Right lobe of liver (tissue), 6 donors: Measurements from ENCODE around the gene P3R3URF. TPM values are rescaled to one million over a fixed set of nuclear protein-coding genes. Genes with fewer than 3 reads are reported as not detected.

ENCODE experiments used
- ATAC-seq, 4 donors: fragments of 200-7000 bp; cut with Tn5 transposase; one replicate each; pipeline ENCODE4 v1.9.1; 2020; ENCODE audit warnings: mild to moderate bottlenecking in 4 of 4, moderate library complexity in 4 of 4
- DNase-seq, 3 donors: peaks; one replicate each; pipeline ENCODE4 v3.0.0-alpha.2; 2020
- H3K27ac ChIP-seq, 3 donors: fragments of 200-600 bp; one replicate each; pipeline ENCODE4 v1.8.0; 2022
- H3K27me3 ChIP-seq, 2 donors: fragments of 200-600 bp; one replicate each; pipeline ENCODE4 v1.8.0; 2022
- H3K36me3 ChIP-seq, 4 donors: fragments of 200-600 bp; sonication (generic) in 1 of 4; one replicate each; pipeline versions ENCODE4 v1.5.1 to v1.8.0; 2017 to 2022; ENCODE audit warnings: control low read depth in 1 of 4
- H3K4me1 ChIP-seq, 4 donors: fragments of 200-600 bp; sonication (generic) in 1 of 4; one replicate each; pipeline versions ENCODE4 v1.5.1 to v1.8.0; 2017 to 2022; ENCODE audit warnings: control low read depth in 1 of 4
- H3K4me3 ChIP-seq, 3 donors: fragments of 200-600 bp; one replicate each; pipeline ENCODE4 v1.8.0; 2022
- H3K9me3 ChIP-seq, 4 donors: fragments of 200-600 bp; sonication (generic) in 1 of 4; one replicate each; pipeline versions ENCODE4 v1.5.1 to v1.8.0; 2017 to 2022; ENCODE audit warnings: control low read depth in 1 of 4
- CTCF ChIP-seq, 4 donors: fragments of 200-600 bp in 3 of 4; fragments of 450-650 bp in 1 of 4; IDR thresholded peaks; one replicate each; pipeline versions ENCODE4 v1.5.1 to v1.8.0; 2016 to 2022; ENCODE audit warnings: antibody characterized with exemption in 4 of 4, mild to moderate bottlenecking in 2 of 4
- POLR2A ChIP-seq: fragments of 450-650 bp; IDR thresholded peaks from one replicate; pipeline ENCODE4 v1.6.1; 2017; ENCODE audit warnings: antibody characterized with exemption, mild to moderate bottlenecking
- WGBS: methylation state at CpG from one replicate; pipeline ENCODE4 v1.1.6; 2018; ENCODE audit warnings: low coverage, low lambda C conversion rate; ENCODE audit not compliant: insufficient coverage; ENCODE audit errors: missing lambda C conversion rate; 5-methylcytosine and 5-hydroxymethylcytosine counted together
- intact Hi-C, 2 donors: fragments of 100-400 bp; cut with DNase I; formaldehyde crosslinking; loops; one replicate each; pipeline versions ENCODE4 v1.11.2 to v1.14.1; 2022
- total RNA-seq, 6 experiments: library from RNA; depleted of rRNA in 2 of 6; stranded (reverse); fragments of >200 nt in 2 of 6; fragmentation: NEBNext Ultra II Directional in 3 of 6; extraction: Animal tissue kit (Norgen Biotek cat#: 25700) in 3 of 6; gene quantifications; one replicate each; pipeline versions ENCODE4 v1.1.0 to v1.2.4, GENCODE V29; 2016 to 2023
- donor health status: DM: no; HTN: yes; CAD: no.
- donor health status: DM: no; HTN: no; CAD: no.
- donor health status: DM: no; HTN: no; CAD: no.
- donor health status: DM: no; HTN: yes; CAD: no.
- donor health status: DM: no; HTN: yes; CAD: no.

The P3R3URF gene
- total RNA-seq, 6 experiments from 2014 or later = not detected

GRCh38 chr1:46179138-46180081 is 3.1 kb upstream of the P3R3URF start:
- H3K27ac ChIP-seq = no peak overlapping the region
- no peaks in the 10 kb centered on the region for H3K36me3 ChIP-seq
- H3K4me1 ChIP-seq = peaks cover 0 to 19% (median 5%) of the 10 kb centered on the region in 4 donors
- 12% methylated on average over 10 of the region's 10 CpGs for WGBS
- peak; percentile 88 to 92 (median 90) for TF ChIP-seq CTCF (IDR thresholded peaks at IDR 0.05)
- TF ChIP-seq POLR2A = no peak
- no peaks in the 10 kb centered on the region for H3K9me3 ChIP-seq
- intact Hi-C loops = loop anchor here (5.0 kb wide), 1 partner anchor 142 kb away; no protein-coding TSS in a partner anchor
- peak in 2 of 3 donors; percentile 71 to 79 for DNase-seq
- peak; percentile 73 to 81 (median 77) for ATAC-seq
- no peak overlapping the region for H3K4me3 ChIP-seq
- no peaks in the 10 kb centered on the region for H3K27me3 ChIP-seq

- no peaks in the 10 kb centered on the region for H3K4me1 ChIP-seq
- no peaks in the 10 kb centered on the region for H3K27me3 ChIP-seq
- DNase-seq = no peak
- no peak for ATAC-seq
- 72% methylated on average over 3 of the region's 3 CpGs for WGBS
- no peak overlapping the region for H3K27ac ChIP-seq
- no peak for TF ChIP-seq CTCF (IDR thresholded peaks at IDR 0.05)
- TF ChIP-seq POLR2A = no peak
- H3K4me3 ChIP-seq = no peak overlapping the region
- no peaks in the 10 kb centered on the region for H3K9me3 ChIP-seq
- no peaks in the 10 kb centered on the region for H3K36me3 ChIP-seq
- intact Hi-C loops = no loop called here
Measured at GRCh38 chr1:46175243-46175642, 1.0 kb downstream of the P3R3URF start.

- intact Hi-C loops = loop anchor here in 1 of 2 donors (5.0 kb wide), 1 partner anchor 142 kb away; no protein-coding TSS in a partner anchor
- Histone ChIP-seq H3K9me3 (no peaks in the 10 kb centered on the region), H3K4me3 (no peak within 1 kb of the TSS), H3K36me3 (no peaks in the 10 kb centered on the region), H3K4me1 (no peaks in the 10 kb centered on the region), H3K27ac (no peak within 1 kb of the TSS), H3K27me3 (no peaks in the 10 kb centered on the region)
- TF ChIP-seq POLR2A (no peak), CTCF (IDR thresholded peaks at IDR 0.05) (no peak)
- ATAC-seq (peak in 1 of 4 donors; percentile 10), DNase-seq (no peak)
- WGBS = 77% methylated on average over 5 of the region's 11 CpGs
Measured at GRCh38 chr1:46174448-46175231, 1.6 kb downstream of the P3R3URF start, which contains the start of gene TSPAN1. Gene TSPAN1 (plus strand): TSS chr1:46175087. CDS start chr1:46181108, 6,021 bp downstream.

- no peak overlapping the region for H3K27ac ChIP-seq
- no peaks in the 10 kb centered on the region for H3K9me3 ChIP-seq
- H3K4me3 ChIP-seq = no peak overlapping the region
- WGBS = 44% methylated on average over 3 of the region's 4 CpGs
- H3K4me1 ChIP-seq = no peaks in the 10 kb centered on the region
- H3K36me3 ChIP-seq = no peaks in the 10 kb centered on the region
- H3K27me3 ChIP-seq = no peaks in the 10 kb centered on the region
- DNase-seq (no peak), ATAC-seq (peak in 1 of 4 donors; percentile 30)
- no peak for TF ChIP-seq POLR2A
- TF ChIP-seq CTCF (IDR thresholded peaks at IDR 0.05) = no peak
- intact Hi-C loops = loop anchor here in 1 of 2 donors (5.0 kb wide), 1 partner anchor 141 kb away; no protein-coding TSS in a partner anchor
Measured at GRCh38 chr1:46173361-46173856, 2.9 kb downstream of the P3R3URF start.
